Ascending aorta (tissue), 2 donors: Measurements from ENCODE around the gene POLD4. TPM values are rescaled to one million over a fixed set of nuclear protein-coding genes. Genes with fewer than 3 reads are reported as not detected.

Experiments
- DNase-seq, 2 donors: peaks; one replicate each; pipeline ENCODE4 v3.0.0-alpha.2; 2019; ENCODE audit warnings: low spot score in 2 of 2
- H3K27ac ChIP-seq, 2 donors: fragments of 200-600 bp; sonication (generic); one replicate each; pipeline ENCODE4 v1.5.1; 2016 to 2017; ENCODE audit warnings: mild to moderate bottlenecking in 1 of 2
- H3K27me3 ChIP-seq: fragments of 200-600 bp; sonication (generic); one replicate; pipeline ENCODE4 v1.5.1; 2017
- H3K36me3 ChIP-seq, 2 donors: fragments of 200-600 bp; sonication (generic); one replicate each; pipeline ENCODE4 v1.5.1; 2016
- H3K4me1 ChIP-seq, 2 donors: fragments of 200-600 bp; sonication (generic); one replicate each; pipeline ENCODE4 v1.5.1; 2016 to 2017; ENCODE audit warnings: mild to moderate bottlenecking in 1 of 2
- H3K4me3 ChIP-seq, 2 donors: fragments of 200-600 bp; sonication (generic); one replicate each; pipeline ENCODE4 v1.5.1; 2016 to 2017; ENCODE audit warnings: mild to moderate bottlenecking in 1 of 2
- H3K9me3 ChIP-seq, 2 donors: fragments of 200-600 bp; sonication (generic); one replicate each; pipeline ENCODE4 v1.5.1; 2016
- intact Hi-C: fragments of 100-400 bp; cut with DNase I; formaldehyde crosslinking; loops from one replicate; pipeline ENCODE4 v1.15.1; 2023
- total RNA-seq: library from RNA; depleted of rRNA; stranded (reverse); fragments of >200 nt; gene quantifications from one replicate; pipeline ENCODE4 v1.1.0, GENCODE V29; 2016
- TF ChIP-seq, protein P1 (sequence below), 3 experiments: fragments of 200-600 bp in 2 of 3; fragments of 450-650 bp in 1 of 3; sonication (generic) in 2 of 3; IDR thresholded peaks; one replicate each; pipeline ENCODE4 v1.5.1; 2016 to 2019; ENCODE audit warnings: antibody characterized with exemption in 3 of 3, mild to moderate bottlenecking in 1 of 3, moderate library complexity in 1 of 3

Gene POLD4
- total RNA-seq, 1 donor from 2014 or later: 107 TPM

DNA sequence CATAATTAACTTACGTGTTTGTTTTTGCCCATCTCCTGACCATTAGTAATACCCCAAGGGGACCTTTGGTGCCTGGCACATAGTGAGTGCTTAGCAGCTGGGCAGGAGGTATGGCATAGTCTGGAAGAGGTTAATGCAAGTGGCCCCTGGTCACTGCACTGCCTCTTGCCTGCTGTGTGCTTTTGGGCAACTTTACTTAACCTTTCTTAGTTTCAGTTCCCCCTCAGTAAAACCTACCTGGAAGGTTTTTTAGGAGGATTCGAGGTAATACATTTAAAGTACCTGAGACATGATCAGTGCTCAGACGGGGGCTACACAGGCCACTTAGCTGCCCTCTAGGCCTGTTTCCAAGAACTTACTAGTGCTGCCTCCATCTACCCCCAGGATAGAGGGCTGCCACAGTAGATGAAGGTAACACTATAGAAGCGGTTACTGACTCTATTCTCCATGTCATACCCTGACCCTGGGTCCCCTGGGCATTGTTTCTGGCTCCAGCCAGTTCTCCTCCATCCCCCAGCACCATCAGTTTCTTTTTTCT is 3.3 kb downstream of the POLD4 start:
- no peak overlapping the region for H3K27ac ChIP-seq
- no peak for DNase-seq
- H3K4me1 ChIP-seq: peaks cover 5 to 29% of the 10 kb centered on the region in 2 donors
- TF ChIP-seq, protein P1, sequence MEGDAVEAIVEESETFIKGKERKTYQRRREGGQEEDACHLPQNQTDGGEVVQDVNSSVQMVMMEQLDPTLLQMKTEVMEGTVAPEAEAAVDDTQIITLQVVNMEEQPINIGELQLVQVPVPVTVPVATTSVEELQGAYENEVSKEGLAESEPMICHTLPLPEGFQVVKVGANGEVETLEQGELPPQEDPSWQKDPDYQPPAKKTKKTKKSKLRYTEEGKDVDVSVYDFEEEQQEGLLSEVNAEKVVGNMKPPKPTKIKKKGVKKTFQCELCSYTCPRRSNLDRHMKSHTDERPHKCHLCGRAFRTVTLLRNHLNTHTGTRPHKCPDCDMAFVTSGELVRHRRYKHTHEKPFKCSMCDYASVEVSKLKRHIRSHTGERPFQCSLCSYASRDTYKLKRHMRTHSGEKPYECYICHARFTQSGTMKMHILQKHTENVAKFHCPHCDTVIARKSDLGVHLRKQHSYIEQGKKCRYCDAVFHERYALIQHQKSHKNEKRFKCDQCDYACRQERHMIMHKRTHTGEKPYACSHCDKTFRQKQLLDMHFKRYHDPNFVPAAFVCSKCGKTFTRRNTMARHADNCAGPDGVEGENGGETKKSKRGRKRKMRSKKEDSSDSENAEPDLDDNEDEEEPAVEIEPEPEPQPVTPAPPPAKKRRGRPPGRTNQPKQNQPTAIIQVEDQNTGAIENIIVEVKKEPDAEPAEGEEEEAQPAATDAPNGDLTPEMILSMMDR (IDR thresholded peaks at IDR 0.05): no peak
- no peaks in the 10 kb centered on the region for H3K36me3 ChIP-seq
- H3K9me3 ChIP-seq: no peaks in the 10 kb centered on the region
- intact Hi-C loops: no loop called here
- no peaks in the 10 kb centered on the region for H3K27me3 ChIP-seq
- H3K4me3 ChIP-seq: no peak overlapping the region

DNA sequence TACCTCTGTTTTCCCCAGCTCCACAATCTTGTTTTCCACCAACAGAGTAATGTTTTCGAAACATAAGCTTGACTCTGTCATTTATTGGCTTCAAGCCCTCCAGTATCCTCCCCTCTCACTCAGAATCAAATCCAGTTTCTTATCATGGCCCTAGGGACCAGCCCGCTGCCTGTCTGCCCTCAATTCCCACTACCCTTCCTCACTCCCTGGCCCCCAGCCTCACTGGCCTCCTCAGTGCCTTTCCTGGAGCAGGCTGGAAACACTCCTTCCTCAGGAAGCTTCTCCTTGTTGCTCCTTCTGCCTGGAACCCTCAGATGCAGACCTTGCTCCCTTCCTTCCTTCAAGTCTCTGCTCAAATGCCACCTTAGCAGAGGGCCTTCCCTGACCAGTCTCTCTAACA is 3.9 kb downstream of the POLD4 start:
- TF ChIP-seq, protein P1 (IDR thresholded peaks at IDR 0.05): no peak
- DNase-seq: no peak
- Histone ChIP-seq H3K9me3 (no peaks in the 10 kb centered on the region), H3K27ac (peak overlapping the region in 1 of 2 donors; percentile 31), H3K27me3 (no peaks in the 10 kb centered on the region), H3K4me1 (peaks cover 4 to 25% of the 10 kb centered on the region in 2 donors), H3K4me3 (no peak overlapping the region), H3K36me3 (no peaks in the 10 kb centered on the region)
- intact Hi-C loops: no loop called here

DNA sequence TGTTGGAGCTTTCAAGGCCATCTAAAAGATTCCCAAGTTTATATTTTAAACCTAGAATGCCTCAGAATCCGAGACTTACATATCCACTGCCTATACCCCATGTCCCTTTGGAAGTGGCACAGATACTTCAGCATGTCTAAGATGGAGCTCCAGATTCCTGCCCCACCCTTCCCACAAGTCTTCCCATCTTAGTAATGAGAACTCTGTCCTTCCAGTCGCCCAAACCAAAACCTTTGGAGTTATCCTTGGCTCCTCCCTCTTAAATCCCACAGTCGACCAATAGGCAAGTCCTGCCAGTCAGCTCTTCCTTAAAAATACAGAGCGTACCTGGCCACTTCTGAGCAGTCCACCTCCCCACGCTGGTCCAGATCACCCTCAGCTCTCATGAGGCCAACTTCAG is 4.3 kb downstream of the POLD4 start:
- intact Hi-C loops: no loop called here
- TF ChIP-seq, protein P1 (IDR thresholded peaks at IDR 0.05): no peak
- no peak for DNase-seq
- H3K4me3 ChIP-seq: no peak overlapping the region
- no peaks in the 10 kb centered on the region for H3K36me3 ChIP-seq
- H3K27ac ChIP-seq: peak overlapping the region in 1 of 2 donors; percentile 31
- H3K27me3 ChIP-seq: no peaks in the 10 kb centered on the region
- H3K9me3 ChIP-seq: no peaks in the 10 kb centered on the region
- peaks cover 4 to 22% of the 10 kb centered on the region in 2 donors for H3K4me1 ChIP-seq

DNA sequence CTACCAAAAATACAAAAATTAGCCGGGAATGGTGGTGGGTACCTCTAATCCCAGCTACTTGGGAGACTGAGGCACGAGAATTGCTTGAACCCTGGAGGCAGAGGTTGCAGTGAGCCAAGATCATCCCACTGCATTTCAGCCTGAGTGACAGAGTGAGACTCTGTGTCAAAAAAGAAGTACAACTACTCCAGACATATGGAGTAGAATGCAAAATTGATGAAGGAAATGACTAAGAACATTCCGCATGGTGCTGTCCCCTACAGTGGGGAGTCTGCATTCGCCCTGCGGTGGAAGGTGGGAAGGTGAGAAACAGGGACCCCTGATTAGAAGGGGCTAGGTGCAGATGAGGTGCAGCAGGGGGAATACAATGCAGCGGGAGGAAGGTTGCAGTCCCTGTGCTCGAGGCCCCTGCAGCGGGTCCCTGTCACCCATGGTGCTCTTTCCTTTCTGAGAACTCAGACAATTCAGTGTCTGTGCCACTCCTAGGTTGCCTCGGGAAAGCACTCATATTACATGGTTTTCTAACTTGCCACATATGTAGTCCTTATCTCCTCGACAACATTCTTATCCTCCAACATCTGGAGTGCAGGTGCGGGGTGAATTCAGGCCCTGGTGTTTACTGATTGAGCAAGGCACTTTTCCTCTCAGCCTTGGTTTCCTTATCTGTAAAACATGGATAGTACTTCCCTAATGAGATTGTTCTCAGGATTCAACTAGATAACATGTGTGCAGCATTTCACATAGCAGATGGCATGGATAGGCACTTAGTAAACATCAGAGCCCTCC is 5.2 kb downstream of the POLD4 start:
- H3K36me3 ChIP-seq: no peaks in the 10 kb centered on the region
- H3K27me3 ChIP-seq: no peaks in the 10 kb centered on the region
- H3K27ac ChIP-seq: no peak overlapping the region
- TF ChIP-seq, protein P1 (IDR thresholded peaks at IDR 0.05): no peak
- no peak for DNase-seq
- H3K9me3 ChIP-seq: no peaks in the 10 kb centered on the region
- H3K4me3 ChIP-seq: no peak overlapping the region
- intact Hi-C loops: no loop called here
- H3K4me1 ChIP-seq: peaks cover 4 to 20% of the 10 kb centered on the region in 2 donors

DNA sequence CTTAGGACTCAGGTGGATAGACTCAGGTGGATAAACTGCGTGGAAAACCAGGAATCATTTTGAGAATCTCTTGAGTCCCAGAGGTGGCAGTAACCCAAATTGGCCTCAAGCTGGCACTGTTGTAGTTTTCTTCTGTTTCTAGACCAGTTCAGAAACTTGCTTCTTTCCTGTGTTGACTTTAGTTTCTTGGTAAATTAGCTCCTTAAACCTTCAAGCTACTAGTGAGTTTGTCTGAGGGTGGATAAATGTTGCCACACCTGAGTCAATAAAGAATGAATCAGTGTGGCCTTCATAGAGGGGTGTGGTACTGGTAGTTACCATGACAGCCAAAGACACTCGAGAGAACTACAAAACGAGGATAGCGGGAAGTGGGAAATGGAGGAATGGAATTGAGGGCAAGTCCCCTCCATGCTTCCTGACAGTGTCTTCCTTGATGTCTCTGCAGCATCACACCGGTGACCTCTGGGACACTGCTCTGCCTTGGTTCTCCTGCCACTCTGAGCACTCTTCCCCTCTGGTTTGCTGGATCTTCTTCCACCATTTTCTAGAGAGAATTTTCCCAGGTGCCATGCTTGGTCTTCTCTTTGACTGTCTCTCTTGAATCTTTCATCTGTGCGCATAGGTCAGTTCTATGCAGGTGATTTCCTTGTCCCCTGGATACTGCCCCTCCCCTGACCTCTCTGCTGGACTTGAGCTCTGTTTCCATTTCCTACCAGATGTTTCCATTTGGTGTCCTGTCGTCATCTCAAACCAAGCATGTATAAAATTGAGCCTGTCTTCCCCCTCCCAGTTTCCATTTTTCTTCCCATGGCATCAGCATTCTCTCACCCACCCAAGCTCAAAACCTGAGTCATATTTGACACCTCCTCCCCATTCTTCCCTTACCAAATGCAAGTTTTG is 7.2 kb downstream of the POLD4 start:
- TF ChIP-seq, protein P1 (IDR thresholded peaks at IDR 0.05): peak; percentile 17 to 58 (median 40)
- Histone ChIP-seq H3K36me3 (no peaks in the 10 kb centered on the region), H3K27me3 (no peaks in the 10 kb centered on the region), H3K4me3 (no peak overlapping the region), H3K4me1 (peaks cover 0 to 6% of the 10 kb centered on the region in 2 donors), H3K9me3 (no peaks in the 10 kb centered on the region), H3K27ac (no peak overlapping the region)
- intact Hi-C loops: no loop called here
- DNase-seq: no peak
